T-helper 1 cell treated with Interleukin-12 subunit alpha and Interleukin-12 subunit beta and Interleukin-4 antibody, amounts not matched to agents 30 μg/mL and 1 μg/mL, for 36 hours (primary cell): ENCODE data around the gene PDC.
"Not testable (repeated sequence)": the region's sequence is repeated elsewhere in the genome, so short reads cannot be mapped to it uniquely, and the experiment has no call there.

Source experiments
- H3K27ac Mint-ChIP-seq: one replicate; pipeline ENCODE4 v1.8.0; 2021; ENCODE audit warnings: mild to moderate bottlenecking, mixed read lengths
- H3K27me3 Mint-ChIP-seq: one replicate; pipeline ENCODE4 v1.8.0; 2021; ENCODE audit warnings: low read depth, mixed read lengths
- H3K36me3 Mint-ChIP-seq: one replicate; pipeline ENCODE4 v1.8.0; 2021; ENCODE audit warnings: low read depth, mixed read lengths
- H3K4me1 Mint-ChIP-seq: one replicate; pipeline ENCODE4 v1.8.0; 2021; ENCODE audit warnings: low read depth, mixed read lengths
- H3K4me3 Mint-ChIP-seq: one replicate; pipeline ENCODE4 v1.8.0; 2021; ENCODE audit warnings: mild to moderate bottlenecking, moderate library complexity, mixed read lengths
- H3K9me3 Mint-ChIP-seq: one replicate; pipeline ENCODE4 v1.8.0; 2021; ENCODE audit warnings: mixed read lengths

PDC gene

DNA sequence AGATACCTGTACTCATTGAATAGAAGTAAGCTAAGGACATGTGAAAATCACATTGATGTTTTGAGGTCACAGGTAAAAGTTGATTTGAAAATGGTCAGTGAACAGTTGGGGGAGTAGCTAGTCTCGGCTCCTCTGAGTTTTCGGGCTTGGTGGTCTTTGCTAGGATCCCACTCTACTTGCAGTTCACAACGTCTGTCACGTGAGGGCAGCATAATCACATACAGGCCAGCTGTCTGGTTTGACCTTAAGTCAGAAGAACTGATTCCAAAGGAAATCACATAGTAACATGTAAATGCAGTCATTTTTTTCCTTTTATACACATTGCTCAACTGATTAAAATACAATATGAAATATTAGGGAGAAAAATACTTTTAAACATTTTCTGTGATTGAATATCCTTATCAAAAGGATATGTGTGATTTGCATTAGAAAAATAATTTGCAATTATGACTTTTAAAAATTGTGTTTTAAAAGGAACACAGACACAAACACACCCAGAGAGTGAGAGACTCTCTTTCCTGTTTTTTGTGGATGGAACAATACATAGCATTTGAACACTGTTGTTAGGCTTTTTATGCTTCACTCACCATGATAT is 21.8 kb upstream of the PDC start:
- Mint-ChIP-seq H3K4me1 (no peaks in the 10 kb centered on the region), H3K9me3 (no peaks in the 10 kb centered on the region), H3K4me3 (no peak overlapping the region), H3K36me3 (no peaks in the 10 kb centered on the region), H3K27ac (no peak overlapping the region), H3K27me3 (peaks cover 15% of the 10 kb centered on the region)

DNA sequence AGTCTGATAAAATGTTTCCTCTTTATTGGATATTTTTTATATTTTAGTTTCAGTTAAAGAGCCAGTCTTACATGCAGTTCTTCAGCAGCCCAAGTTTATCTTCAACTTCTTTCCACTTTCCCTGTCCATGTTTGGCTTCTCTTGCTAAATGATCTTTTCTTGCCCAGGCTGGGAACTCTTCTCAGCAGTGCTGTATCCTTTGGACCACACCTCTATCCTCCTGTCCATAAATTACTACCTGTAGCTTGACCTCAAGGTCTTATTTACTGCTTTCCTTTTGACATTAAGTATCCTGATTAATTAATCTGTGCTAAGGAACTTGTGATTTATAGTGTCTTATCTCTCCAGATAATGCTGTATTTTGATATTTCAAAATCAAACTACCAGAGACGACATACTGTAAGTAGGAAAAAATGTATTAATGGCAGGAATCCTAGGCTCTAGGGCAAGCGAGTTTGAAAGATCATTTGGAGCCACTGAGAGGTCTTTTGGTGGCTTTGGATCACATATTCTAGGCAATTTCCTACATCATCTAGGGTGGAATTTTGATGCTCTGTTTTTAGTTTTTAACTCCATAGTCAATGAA is 20.5 kb upstream of the PDC start:
- Mint-ChIP-seq H3K36me3 (no peaks in the 10 kb centered on the region), H3K4me3 (no peak overlapping the region)

DNA sequence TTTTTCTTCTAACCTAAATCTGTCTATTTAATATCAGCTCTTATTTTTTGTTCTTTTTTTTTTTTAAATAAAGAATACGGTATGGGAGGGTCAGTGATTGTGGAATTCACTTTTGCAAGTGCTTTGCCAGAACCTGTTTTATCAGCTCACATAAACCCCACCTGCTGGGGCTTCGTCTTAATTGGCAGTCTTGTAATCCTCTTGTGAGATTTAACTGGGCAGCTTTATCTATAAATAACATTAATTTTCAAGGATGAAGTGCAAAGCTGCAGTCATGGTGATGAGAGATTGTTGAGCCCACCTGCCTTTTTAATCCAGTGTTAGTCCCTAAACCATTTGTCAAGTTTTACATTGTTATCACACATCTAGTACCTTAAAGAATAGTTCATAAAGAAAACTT is 18.2 kb upstream of the PDC start:
- peaks cover 8% of the 10 kb centered on the region for H3K27me3 Mint-ChIP-seq
- H3K4me1 Mint-ChIP-seq: no peaks in the 10 kb centered on the region
- H3K4me3 Mint-ChIP-seq: no peak overlapping the region
- H3K27ac Mint-ChIP-seq: no peak overlapping the region
- no peaks in the 10 kb centered on the region for H3K36me3 Mint-ChIP-seq
- no peaks in the 10 kb centered on the region for H3K9me3 Mint-ChIP-seq

More for the DNA sequence above, 20.5 kb upstream of the PDC start:
- Mint-ChIP-seq H3K27me3 (peaks cover 12% of the 10 kb centered on the region), H3K27ac (no peak overlapping the region), H3K9me3 (no peaks in the 10 kb centered on the region), H3K4me1 (no peaks in the 10 kb centered on the region)

DNA sequence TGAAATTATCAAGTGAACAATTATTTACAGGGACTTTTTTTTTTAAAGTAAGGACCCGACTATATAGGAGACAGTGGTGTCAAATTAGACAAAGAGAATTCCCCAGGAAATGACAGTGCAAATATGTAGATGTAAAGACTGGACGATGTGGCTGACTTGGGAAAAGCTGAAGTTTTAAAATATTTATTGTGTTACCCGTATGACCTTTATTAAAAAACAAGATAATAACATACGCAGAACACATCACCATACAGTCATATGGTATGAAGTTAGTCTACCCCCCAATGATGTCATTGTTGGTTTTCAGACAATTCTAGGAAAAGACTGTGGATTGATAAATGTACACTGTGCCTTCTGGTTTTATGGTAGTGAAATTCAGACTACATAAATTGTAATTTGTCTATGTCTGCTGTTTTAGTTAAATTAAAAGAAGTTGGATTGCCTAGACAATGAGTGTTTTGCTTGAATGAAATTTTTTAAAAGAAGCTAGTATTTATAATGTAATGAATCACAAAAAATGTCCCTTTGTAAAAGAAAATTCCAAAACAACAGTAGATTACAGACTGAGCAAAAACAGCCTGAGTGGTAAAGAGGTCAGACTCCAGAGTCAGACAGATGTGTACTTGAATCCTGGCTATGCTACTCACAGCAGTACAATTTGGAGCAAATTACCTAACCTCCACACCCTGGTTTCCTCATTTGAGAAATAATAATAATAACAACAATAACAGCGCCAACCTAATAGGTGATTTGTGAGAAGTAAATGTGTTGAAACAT is 15.5 kb upstream of the PDC start:
- no peak overlapping the region for H3K4me3 Mint-ChIP-seq
- H3K4me1 Mint-ChIP-seq: no peaks in the 10 kb centered on the region
- H3K9me3 Mint-ChIP-seq: no peaks in the 10 kb centered on the region
- no peaks in the 10 kb centered on the region for H3K36me3 Mint-ChIP-seq
- H3K27ac Mint-ChIP-seq: no peak overlapping the region
- peaks cover 4% of the 10 kb centered on the region for H3K27me3 Mint-ChIP-seq

DNA sequence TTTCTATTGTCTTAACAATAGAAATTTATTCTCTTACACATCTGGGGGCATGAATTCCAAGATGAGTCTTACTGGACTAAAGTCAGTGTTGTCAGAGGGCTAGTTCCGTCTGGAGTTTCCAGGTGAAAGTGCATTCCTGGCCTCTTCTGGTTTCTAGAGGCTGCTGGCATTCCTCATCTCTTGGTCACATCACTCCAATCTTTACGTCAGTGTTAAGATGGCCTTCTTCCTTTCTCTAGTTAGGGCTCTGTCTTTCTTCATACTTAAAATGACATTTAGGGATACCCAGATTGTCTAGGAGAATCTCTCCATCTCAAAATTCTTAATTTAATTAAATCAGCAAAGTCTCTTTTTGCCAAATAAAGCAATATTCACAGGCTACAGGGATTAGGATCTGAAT is 13.3 kb upstream of the PDC start:
- H3K27me3 Mint-ChIP-seq: no peaks in the 10 kb centered on the region
- no peak overlapping the region for H3K4me3 Mint-ChIP-seq
- no peak overlapping the region for H3K27ac Mint-ChIP-seq
- no peaks in the 10 kb centered on the region for H3K4me1 Mint-ChIP-seq
- no peaks in the 10 kb centered on the region for H3K36me3 Mint-ChIP-seq
- no peaks in the 10 kb centered on the region for H3K9me3 Mint-ChIP-seq

DNA sequence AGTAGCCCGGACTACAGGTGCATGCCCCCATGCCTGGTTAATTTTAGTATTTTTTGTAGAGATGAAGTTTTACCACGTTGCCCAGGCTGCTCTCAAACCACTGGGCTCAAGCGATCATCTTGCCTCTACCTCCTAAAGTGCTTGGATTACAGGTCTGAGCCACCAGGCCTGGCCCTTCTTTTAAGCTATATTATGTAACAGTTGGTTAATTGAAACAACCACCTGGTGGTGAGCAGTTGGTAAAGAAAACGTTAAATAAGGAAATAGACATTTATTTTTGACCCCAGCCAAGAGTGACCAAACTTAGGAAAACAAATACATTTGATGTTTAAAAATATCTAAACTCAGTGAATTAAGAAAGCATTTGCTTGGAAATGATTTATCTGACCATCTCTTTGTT is 12.1 kb upstream of the PDC start:
- Mint-ChIP-seq H3K9me3 (no peaks in the 10 kb centered on the region), H3K27me3 (peaks cover 2% of the 10 kb centered on the region), H3K36me3 (no peaks in the 10 kb centered on the region), H3K4me1 (no peaks in the 10 kb centered on the region), H3K27ac (no peak overlapping the region), H3K4me3 (no peak overlapping the region)

DNA sequence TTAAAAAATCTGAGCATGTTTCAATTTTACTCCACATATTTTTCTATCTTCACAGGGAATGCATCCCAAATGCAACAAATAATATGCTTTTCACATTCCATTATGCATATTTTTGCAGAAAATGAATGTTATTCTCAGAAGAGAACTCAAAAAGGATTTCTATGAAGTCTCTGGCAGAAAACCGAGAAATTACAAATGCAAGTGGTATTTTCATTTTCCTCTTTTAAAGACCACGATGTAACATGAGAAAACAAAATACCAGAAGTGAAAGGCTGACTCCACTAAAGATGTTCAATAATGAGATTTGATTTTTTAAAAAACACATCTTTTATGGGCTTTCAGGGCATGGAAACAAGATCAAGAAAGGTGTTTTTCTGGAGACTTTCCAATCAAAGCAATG is 5.0 kb upstream of the PDC start:
- Mint-ChIP-seq H3K4me1 (peaks cover 3% of the 10 kb centered on the region), H3K9me3 (no peaks in the 10 kb centered on the region), H3K27me3 (peaks cover 15% of the 10 kb centered on the region), H3K27ac (no peak overlapping the region), H3K4me3 (no peak overlapping the region), H3K36me3 (no peaks in the 10 kb centered on the region)

DNA sequence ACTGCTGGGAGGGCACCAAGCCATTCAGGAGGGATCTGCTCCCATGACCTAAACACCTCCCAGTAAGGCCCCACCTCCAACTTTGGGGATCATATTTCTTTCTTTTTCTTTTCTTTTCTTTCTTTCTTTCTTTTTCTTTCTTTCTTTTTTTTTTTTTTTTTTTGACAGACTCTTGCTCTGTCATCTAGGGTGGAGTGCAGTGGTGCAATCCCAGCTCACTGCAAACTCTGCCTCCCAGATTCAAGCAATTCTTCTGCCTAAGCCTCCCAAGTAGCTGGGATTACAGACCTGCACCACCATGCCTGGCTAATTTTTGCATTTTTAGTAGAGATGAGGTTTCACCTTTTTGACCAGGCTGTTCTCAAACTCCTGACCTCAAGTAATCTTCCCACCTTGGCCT is 4.6 kb upstream of the PDC start:
- not testable (repeated sequence) for H3K27ac Mint-ChIP-seq, H3K4me1 Mint-ChIP-seq, H3K4me3 Mint-ChIP-seq, H3K36me3 Mint-ChIP-seq, H3K9me3 Mint-ChIP-seq
- peaks cover 15% of the 10 kb centered on the region for H3K27me3 Mint-ChIP-seq

DNA sequence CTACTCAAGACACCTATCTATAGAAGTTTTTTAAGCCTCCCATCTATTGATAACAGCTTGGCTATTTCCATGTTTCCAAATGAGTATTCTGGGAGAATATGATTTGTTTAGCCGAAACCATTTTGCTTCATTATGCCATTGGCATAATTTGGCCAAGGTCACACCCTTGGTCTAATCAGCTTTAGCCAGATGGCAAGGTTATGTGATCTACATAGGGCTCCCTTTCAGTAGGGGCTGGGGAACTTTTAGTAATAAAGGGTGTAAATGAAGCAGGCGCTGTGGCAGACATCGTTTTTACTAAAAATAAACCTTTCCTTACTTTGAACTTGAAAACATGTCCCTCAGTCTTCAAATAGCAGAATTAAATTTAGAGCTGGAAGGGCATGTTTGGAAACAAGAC is 3.0 kb upstream of the PDC start:
- H3K4me1 Mint-ChIP-seq: peaks cover 3% of the 10 kb centered on the region

DNA sequence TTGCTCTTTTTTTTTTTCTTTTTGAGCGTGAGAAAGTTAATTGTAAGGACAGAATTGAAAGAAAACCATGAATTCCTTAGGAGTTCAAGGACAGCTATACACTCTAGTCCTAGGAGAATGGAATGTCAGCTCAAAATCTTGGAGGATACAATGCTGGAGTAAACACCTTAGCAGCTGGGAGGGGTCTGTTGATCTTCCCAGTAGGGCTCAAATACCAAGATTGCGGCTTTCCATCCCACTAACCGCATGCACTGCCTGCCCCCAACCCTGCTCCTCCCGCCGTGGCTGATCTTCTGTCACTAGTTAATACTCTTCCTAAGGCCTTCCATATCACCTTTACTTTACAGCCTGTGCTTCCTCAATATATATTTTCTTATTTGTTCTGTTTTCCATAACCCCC is 2.6 kb upstream of the PDC start:
- Mint-ChIP-seq H3K4me3 (no peak overlapping the region), H3K36me3 (no peaks in the 10 kb centered on the region), H3K4me1 (peaks cover 3% of the 10 kb centered on the region), H3K27me3 (peaks cover 15% of the 10 kb centered on the region), H3K27ac (no peak overlapping the region), H3K9me3 (no peaks in the 10 kb centered on the region)

More for the DNA sequence above, 3.0 kb upstream of the PDC start:
- Mint-ChIP-seq H3K27ac (no peak overlapping the region), H3K9me3 (no peaks in the 10 kb centered on the region), H3K36me3 (no peaks in the 10 kb centered on the region), H3K4me3 (no peak overlapping the region), H3K27me3 (peaks cover 15% of the 10 kb centered on the region)

DNA sequence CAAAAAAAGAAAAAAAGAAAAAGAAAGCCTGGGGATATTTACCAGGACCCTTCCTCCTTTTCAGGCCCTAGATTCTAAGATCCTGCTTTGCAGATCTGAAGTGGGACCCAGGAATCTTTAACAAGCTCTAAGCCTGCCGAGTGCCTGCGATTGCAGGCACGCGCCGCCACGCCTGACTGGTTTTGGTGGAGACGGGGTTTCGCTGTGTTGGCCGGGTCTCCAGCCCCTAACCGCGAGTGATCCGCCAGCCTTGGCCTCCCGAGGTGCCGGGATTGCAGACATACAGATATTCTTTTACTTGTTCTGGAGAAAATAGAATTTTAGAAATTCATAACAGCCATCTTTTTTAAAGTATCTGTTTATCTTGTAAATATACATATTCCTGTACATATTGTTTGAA is 1.8 kb downstream of the PDC start:
- not testable (repeated sequence) for H3K36me3 Mint-ChIP-seq, H3K4me1 Mint-ChIP-seq, H3K4me3 Mint-ChIP-seq, H3K27ac Mint-ChIP-seq, H3K27me3 Mint-ChIP-seq, H3K9me3 Mint-ChIP-seq

DNA sequence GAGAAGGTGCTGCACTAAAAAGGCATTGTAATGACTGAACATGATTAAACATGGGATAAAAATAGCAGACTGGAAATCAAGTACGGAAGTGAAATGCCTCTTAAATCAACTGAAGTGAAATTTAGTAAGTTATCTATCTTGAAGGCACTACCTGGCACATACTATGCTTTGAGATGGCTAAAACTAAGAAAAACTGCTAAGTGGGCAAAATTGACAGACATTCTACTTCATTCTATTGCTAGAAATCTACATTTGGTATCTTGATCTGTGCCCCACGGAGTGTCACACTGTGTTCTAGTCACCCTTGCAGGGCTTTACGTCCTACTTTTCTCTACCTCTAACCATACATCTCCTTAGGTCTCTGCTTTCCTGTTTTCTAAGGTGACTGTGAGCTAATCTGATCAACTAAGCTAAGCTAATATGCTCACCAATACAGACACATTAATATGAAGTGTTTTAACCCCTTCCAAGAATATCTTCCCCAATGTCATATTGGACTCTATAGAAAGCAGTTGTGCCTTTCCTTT is 4.1 kb downstream of the PDC start:
- no peaks in the 10 kb centered on the region for H3K36me3 Mint-ChIP-seq
- no peak overlapping the region for H3K4me3 Mint-ChIP-seq
- no peak overlapping the region for H3K27ac Mint-ChIP-seq
- no peaks in the 10 kb centered on the region for H3K9me3 Mint-ChIP-seq
- no peaks in the 10 kb centered on the region for H3K4me1 Mint-ChIP-seq
- H3K27me3 Mint-ChIP-seq: peaks cover 5% of the 10 kb centered on the region

DNA sequence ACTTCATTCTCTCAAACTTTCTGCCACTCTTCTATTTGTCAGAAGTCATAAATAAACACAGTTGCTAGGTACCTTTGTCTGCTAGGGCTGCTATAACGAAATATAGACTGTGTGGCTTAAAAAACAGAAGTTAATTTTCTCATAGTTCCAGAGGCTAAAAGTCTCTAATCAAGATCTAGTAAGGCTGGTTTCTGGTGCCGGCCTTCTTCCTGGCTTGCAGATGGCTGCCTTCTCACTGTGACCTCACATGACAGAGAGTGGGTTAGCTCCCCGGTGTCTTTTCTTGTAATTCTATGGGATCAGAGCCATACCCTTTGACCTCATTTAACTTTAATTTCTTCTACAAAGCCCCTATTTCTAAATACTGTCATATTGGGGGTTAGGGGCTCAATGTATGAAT is 5.9 kb downstream of the PDC start:
- H3K27me3 Mint-ChIP-seq: peaks cover 5% of the 10 kb centered on the region
- H3K4me1 Mint-ChIP-seq: no peaks in the 10 kb centered on the region

DNA sequence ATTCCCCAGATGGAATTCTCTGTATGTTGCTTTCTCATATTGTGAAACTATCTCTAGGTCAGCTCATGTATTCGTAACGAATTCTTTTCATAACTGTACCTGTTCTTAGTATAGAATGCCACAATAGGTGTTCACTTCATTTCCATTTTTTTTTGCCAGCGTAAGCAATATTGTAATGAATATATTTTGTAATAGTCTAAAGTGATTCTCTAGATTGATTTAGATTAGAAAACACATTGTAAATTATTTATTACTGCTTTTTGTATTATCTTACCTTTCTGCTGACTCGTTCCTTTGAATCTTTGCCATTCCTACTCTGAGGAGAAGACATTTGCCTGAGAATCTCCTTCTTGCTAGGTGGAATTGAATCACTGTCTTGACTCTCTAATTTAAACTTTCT is 14.8 kb downstream of the PDC start:
- Mint-ChIP-seq H3K27ac (no peak overlapping the region), H3K27me3 (no peaks in the 10 kb centered on the region), H3K4me3 (no peak overlapping the region), H3K4me1 (peaks cover 9% of the 10 kb centered on the region), H3K36me3 (no peaks in the 10 kb centered on the region), H3K9me3 (no peaks in the 10 kb centered on the region)

More for the DNA sequence above, 5.9 kb downstream of the PDC start:
- H3K27ac Mint-ChIP-seq: no peak overlapping the region
- no peaks in the 10 kb centered on the region for H3K36me3 Mint-ChIP-seq
- H3K4me3 Mint-ChIP-seq: no peak overlapping the region
- no peaks in the 10 kb centered on the region for H3K9me3 Mint-ChIP-seq

DNA sequence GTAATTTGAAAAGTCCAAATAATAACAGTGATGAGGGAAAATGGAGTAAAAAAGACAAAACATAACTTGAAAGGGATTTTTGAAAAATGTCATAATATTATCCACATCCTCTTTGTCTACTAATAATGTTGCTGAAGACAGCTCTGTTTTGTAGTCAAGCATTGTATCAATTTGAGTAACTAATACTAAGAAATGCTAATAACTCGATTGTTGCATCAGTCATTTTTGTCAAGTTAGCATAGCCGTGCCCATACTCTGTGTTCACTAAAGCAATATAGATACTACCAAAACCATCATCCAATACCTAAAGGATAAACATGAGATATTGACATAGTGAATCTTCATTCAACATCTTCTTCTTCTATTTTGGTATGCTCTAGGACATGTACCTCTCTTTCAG is 17.3 kb downstream of the PDC start:
- no peak overlapping the region for H3K27ac Mint-ChIP-seq
- no peaks in the 10 kb centered on the region for H3K27me3 Mint-ChIP-seq
- no peaks in the 10 kb centered on the region for H3K9me3 Mint-ChIP-seq

More for the DNA sequence above, 17.3 kb downstream of the PDC start:
- H3K4me1 Mint-ChIP-seq: peaks cover 12% of the 10 kb centered on the region
- H3K36me3 Mint-ChIP-seq: peaks cover 3% of the 10 kb centered on the region
- no peak overlapping the region for H3K4me3 Mint-ChIP-seq
